Measurements from ENCODE around the gene SGK1.
A peak's percentile ranks its signal among the peaks of the same experiment; 100 is the strongest.
"Not testable (repeated sequence)": the region's sequence is repeated elsewhere in the genome, so short reads cannot be mapped to it uniquely, and the experiment has no call there.

The SGK1 gene

GRCh38 chr6:134251320-134251719 lies 66.6 kb downstream of the SGK1 start:
- DNase-seq (ENCODE audit: low read depth), result no peak

GRCh38 chr6:134250776-134251175 lies 67.1 kb downstream of the SGK1 start:
- no peak for DNase-seq (ENCODE audit: low read depth)

GRCh38 chr6:134249759-134250602 lies 67.9 kb downstream of the SGK1 start:
- no peak for DNase-seq (ENCODE audit: low read depth)

- DNase-seq (ENCODE audit: low read depth), result no peak
Measured at GRCh38 chr6:134249239-134249758, 68.6 kb downstream of the SGK1 start.

DNA sequence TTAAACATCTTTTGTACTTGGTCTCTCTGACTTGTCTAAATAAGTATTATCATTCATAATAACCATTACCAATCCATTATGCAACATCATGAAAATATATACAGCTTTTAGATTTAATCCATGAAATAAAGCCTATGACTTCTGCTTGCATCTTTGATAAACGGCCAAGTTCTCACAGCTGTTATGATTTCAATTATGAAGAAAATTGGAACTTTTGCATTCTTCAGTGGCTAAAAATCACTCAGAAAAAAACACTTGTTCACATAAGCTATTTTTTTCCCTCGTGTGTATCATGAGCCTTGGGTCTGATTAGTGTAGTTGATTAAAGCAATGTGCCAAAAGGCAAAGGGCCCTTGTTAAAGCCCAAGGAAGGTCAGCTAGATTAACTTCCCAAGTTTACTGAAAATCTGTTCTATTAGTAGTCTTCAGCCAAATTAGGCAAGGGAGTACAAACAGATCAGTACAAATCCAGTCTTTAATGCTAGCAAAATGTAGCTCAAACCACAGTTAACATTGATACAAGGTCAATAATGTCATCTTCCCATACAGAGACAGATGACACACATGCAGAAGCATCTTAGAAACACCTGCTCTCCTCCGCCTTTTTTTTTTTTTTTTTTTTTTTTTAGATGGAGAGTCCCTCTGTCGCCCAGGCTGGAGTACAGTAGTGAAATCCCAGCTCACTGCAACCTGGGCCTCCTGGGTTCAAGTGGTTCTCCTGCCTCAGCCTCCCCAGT lies 69.9 kb downstream of the SGK1 start:
- DNase-seq (ENCODE audit: low read depth), result no peak

DNA sequence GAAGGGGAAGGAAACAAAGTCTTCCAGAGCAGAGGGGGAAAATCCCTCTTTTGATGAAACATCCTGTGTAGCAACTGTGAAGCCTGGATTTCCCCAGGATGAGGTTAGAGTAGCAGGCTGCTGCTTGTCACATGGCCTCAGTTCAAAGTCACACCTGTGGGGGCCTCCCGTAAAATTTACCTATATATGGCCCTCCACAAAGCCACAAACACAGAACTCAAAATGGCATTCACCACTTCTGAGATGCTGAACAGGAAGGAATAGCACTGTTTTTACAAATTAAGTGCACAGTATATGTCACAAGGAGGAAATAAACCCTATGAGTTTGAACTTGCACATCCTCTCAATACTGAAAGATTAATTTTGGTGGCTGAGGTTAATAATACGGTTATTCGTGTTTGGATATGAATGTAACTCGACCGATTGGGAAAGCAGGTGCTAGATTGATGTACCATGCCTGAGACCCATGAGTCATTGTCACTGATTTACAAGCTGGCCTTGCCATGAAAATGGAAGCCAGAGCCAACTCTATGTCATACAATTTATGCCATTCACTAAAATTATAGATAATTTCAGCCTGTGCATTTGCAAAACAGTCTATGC lies 70.6 kb downstream of the SGK1 start:
- no peak for DNase-seq (ENCODE audit: low read depth)

DNA sequence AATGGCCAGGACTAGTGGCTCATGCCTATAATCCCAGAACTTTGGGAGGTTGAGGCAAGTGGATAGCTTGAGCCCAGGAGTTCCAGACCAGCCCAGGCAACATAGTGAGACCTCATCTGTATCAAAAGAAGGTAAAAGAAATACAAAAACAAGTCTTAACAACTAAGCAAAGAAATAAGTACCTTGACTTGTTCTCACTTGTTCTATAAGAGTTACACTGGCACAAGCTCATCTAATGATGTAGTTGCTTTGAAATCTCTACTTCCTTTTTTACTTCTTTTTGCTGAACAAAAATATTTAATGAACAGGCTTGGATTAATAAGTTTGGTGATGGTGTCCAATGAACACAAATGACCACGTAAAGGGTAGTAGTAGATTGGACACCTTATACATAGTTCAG lies 72.2 kb downstream of the SGK1 start:
- no peak for DNase-seq (ENCODE audit: low read depth)

DNA sequence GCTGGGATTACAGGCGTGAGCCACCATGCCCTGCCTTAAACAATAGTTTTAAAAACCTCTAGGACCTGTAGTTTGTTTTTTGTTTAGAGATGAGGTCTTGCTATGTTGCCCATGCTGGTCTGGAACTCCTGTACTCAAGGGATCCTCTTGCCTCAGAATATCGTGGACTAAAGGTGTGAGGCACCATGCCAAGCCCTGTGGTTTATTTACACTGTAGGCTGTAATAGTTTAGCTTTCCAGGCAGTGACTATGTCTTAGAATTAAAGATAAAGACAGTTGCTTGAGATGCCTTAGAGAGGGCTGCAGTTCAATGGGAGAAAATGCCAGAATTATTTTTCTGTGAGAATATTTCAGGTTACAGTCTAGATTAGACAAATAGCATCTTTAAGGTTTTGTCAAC lies 72.9 kb downstream of the SGK1 start:
- no peak for DNase-seq (ENCODE audit: low read depth)

DNA sequence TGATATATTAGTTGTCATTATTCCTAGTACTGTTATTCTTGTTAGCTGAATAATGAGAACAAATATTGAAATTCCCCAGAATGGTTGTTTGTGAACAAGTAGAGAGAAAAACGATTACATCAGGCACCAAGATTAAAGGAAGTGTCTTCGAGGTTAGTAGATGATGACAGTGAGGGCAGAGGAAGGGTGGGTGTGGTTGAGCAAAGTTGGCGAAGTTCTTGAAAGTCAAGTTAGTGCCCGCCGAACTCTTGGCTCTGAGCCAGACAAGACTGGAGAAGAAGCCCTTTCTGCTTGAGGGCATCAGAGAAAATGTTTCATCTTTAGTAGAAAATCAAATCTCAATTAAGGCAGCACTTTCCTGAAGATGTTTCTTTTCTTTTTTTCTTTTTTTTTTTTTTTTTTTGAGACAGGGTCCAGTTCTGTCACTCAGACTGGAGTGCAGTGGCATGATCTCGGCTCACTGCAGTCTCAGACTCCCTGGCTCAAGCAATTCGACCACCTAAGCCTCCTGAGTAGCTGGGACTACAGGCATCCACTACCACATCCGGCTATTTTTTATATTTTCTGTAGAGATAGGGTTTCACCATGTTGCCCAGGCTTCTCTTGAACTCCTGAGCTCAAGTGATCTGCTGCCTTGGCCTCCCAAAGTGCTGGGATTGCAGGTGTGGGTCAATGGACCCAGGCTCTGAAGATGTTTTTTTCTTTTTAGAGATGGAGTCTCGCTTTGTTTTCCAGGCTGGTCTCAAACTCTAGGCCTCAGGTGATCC lies 77.1 kb downstream of the SGK1 start:
- peak; percentile 17 for DNase-seq (ENCODE audit: low read depth)

DNA sequence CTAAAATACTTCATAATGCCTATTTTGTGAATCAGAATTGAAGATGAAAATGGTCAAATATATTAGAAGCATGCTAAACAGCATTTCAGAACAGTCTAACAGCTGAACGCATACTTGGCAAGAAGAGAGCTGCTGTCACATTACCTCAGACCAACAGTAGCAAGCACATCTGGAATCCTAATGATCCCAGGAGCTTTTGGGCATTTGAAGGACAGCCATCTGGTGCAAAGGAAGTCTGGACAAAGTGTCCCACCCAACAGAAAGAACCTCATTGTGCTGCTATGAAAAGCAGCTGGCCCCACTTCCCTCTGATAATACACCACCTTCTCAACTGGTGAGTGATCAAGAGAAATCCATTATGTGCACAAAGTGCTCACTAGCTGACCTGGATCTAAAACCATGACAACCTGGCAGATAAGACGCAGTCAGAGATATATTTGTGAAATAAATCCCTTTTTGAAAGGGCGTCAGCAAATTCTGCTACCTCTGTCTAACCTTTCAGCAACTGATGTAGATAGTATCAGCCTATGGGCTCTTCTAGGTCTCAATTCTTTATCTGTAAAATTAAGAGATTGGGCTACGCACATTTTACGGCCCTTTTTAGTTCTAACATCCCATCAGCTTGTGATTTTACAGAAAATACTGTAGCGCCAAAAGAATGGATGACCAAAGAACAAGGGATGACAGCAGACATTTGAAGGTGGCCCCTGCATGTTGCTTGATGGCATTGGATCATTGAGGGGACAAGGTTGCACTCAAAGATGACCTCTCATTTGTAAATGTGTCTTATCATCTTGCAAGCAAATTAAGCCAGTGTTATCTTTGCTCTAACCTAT lies 78.7 kb downstream of the SGK1 start:
- DNase-seq (ENCODE audit: low read depth), result no peak

GRCh38 chr6:134238006-134238405 lies 79.9 kb downstream of the SGK1 start:
- DNase-seq (ENCODE audit: low read depth), result no peak

DNA sequence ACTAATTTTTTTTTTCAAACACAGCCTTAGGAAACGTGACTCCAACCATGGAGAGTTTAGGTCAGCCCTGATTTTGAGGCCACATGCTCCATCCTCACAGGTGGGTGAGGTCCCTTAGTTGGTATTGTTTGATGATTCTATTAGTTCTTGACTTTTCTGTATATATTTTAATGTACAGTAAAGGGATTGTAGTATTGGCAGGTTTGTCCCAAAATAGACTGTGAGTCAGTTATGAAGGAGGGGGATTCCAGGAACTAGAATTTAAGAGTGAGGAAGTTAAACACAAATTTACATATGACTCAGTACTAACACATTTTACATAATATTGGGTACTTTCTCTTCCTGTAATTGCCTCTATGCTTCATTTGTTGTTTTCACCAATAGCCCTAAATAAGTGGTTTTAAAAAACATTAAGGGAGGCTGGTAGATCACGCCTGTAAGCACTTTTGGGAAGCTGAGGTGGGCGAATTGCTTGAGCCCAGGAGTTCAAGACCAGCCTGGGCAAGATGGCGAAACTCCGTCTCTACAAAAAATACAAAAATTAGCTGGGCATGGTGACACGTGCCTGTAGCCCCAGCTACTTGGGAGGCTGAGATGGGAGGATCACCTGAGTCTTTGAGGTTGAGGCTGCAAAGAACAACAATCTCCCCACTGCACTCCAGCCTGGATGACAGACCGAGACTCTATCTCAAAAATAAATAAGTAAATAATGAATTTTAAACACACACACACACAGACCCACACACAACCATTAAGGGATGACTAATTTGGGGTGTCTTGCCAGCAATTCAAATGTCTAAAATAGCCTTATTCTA lies 81.8 kb downstream of the SGK1 start:
- no peak for DNase-seq (ENCODE audit: low read depth)

GRCh38 chr6:134235334-134235733 lies 82.6 kb downstream of the SGK1 start:
- not testable (repeated sequence) for DNase-seq (ENCODE audit: low read depth)

DNA sequence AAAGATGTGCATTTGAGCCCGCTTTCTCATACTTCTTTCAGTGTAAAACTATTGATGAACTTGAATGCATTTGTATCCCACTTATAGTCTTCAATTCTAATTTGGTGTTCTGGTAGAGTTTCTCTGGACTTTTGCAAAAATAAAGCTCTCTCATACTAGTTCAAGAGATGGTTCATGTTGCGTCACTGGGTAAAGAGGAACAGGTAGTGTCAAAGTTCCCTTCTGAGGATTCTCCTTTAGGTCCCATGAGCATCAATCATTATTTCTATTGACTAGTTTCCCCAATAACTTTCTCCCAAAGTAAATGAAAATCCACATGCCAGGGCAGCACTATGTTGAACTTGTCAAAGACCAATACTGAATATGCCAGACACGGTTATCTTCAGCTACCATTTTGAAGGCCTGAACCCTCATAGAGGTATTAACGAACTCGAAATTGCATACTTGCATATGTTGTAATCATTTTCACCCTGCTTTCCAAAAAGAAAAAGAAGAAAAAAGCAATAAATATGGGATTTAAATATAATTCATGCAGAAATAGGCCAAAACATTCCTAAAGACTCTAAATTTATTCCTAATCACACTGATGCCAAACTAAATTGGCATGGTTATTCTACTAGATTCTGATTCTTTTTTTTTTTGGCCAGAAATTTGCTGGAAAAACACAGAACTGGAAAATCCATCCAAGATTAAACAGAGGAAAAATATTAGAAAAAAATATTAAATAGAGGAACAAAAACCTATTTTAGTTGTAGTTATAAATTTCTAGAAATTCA lies 84.5 kb downstream of the SGK1 start:
- no peak for DNase-seq (ENCODE audit: low read depth)

DNA sequence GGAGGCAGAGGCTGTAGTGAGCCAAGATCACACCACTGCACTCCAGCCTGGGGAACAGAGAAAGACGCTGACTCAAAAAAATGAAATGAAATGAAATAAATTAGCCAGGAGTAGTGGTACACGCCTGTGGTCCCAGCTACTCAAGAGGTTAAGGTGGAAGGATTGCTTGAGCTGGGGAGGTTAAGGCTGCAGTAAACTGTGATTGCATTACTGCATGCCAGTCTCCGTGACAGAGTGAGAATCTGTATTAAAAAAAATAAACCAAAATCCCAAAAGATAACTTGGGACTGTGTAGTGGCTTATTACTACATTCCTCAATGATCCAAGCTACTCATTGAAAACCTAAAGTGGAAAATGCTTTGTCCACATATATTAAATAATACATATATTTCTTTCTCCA lies 87.0 kb downstream of the SGK1 start:
- no peak for DNase-seq (ENCODE audit: low read depth)

GRCh38 chr6:134230087-134230700 lies 87.7 kb downstream of the SGK1 start:
- no peak for DNase-seq (ENCODE audit: low read depth)

DNA sequence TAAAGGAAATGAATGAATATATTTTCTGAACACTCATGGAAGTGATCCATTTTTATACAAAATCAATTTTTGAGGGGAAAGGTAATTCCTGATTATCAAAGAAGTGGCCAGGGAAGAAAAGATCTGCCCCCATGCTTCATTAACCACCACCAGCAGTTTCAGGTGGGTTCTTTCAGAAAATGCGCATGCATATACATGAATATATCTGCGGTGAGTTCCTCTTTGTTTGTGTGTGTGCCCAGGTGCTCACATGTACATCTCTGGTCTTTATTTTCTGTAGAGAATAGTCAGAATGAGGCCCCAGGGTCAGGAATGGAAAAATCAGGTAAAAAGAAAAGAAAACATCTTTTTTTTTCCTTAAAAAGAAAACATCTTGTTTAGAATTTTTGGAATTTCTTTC lies 88.4 kb downstream of the SGK1 start:
- DNase-seq (ENCODE audit: low read depth), result no peak

DNA sequence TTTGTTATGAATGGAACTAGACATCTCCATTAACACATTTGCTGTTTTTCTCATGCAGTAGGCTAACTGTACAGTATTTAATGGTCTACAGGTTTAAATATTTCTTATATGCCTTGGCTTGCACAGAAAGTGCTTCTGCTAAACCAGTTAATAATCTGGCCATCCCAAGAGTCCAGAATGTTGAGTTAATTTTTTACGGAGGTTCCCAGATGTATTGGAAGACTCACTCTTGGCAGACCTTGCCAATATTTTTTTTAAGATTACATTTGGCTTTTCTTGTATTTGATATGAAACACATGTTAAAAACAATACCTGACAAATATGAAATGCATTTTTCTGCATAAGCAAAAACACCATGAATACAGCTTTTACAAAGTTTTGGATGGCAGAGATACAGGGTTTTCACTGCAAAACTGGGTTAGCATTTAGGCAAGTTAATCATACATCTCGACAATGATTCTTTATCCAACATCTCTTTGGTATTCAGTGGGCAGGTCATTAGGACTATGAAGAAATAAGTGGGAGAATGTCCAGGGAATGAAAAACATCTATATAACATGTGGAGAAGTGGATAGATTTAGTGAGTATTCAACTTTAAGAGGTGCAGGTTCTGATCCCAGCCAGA lies 94.0 kb downstream of the SGK1 start:
- DNase-seq (ENCODE audit: low read depth), result no peak

GRCh38 chr6:134221250-134221649 lies 96.7 kb downstream of the SGK1 start:
- DNase-seq (ENCODE audit: low read depth), result no peak

Data from CMK (cell line).